Activated naive CD8-positive, alpha-beta T cell (primary cell): ENCODE results near the gene HNRNPLL.

Experiments
- H3K27ac Mint-ChIP-seq: one replicate; pipeline ENCODE4 v1.8.0; 2021; ENCODE audit warnings: mixed read lengths
- H3K27me3 Mint-ChIP-seq: one replicate; pipeline ENCODE4 v1.8.0; 2021; ENCODE audit warnings: mixed read lengths
- H3K36me3 Mint-ChIP-seq: one replicate; pipeline ENCODE4 v1.8.0; 2021; ENCODE audit warnings: mixed read lengths
- H3K4me1 Mint-ChIP-seq: one replicate; pipeline ENCODE4 v1.8.0; 2021; ENCODE audit warnings: low read depth, mixed read lengths
- H3K4me3 Mint-ChIP-seq: one replicate; pipeline ENCODE4 v1.8.0; 2021; ENCODE audit warnings: mild to moderate bottlenecking, mixed read lengths
- H3K9me3 Mint-ChIP-seq: one replicate; pipeline ENCODE4 v1.8.0; 2021; ENCODE audit warnings: low read depth, mixed read lengths

HNRNPLL gene

DNA sequence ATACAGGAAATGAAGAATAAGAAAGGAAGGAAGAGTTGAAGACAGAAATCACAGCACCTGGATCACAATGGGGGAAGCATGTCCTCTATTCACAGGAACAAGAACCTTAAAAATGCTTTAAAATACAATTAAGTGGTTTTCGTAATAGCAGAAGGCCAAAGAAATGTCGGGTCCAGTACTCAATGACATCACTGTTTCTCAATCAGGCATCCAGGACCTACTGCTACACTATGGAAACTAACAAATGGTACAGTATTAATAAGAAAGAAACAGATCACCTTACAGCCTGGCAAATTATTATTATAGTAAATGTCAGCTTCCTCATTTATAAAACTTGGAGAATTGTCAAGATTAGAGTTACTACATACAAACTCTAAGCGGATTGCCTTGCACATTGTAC lies 15.8 kb downstream of the HNRNPLL start:
- H3K27ac Mint-ChIP-seq: no peak overlapping the region
- H3K27me3 Mint-ChIP-seq: no peaks in the 10 kb centered on the region
- H3K36me3 Mint-ChIP-seq: peaks cover 2% of the 10 kb centered on the region
- peaks cover under 1% of the 10 kb centered on the region for H3K4me1 Mint-ChIP-seq
- no peak overlapping the region for H3K4me3 Mint-ChIP-seq
- no peaks in the 10 kb centered on the region for H3K9me3 Mint-ChIP-seq

GRCh38 chr2:38584881-38585280 lies 17.8 kb downstream of the HNRNPLL start:
- Mint-ChIP-seq H3K4me1 (peaks cover 4% of the 10 kb centered on the region), H3K9me3 (no peaks in the 10 kb centered on the region), H3K36me3 (peaks cover 4% of the 10 kb centered on the region), H3K27me3 (no peaks in the 10 kb centered on the region), H3K4me3 (no peak overlapping the region), H3K27ac (no peak overlapping the region)

DNA sequence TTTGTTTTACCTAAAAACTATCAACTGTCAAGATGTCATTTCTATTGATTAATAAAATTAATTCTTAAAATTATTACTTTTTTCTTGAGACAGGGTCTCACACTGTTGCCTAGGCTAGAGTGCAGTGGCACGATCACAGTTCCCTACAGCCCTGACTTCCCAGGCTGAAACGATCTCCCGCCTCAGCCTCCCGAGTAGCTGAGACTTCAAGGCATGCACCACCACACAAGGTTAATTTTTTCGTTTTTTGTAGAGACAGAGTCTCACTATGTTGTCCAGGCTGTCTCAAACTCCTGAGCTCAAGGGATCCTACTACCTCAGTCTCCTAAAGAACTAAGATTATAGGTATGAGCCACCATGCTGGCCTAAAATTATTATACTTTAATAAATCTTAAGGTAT lies 18.7 kb downstream of the HNRNPLL start:
- Mint-ChIP-seq H3K27ac (no peak overlapping the region), H3K4me3 (no peak overlapping the region), H3K9me3 (no peaks in the 10 kb centered on the region), H3K36me3 (peaks cover 4% of the 10 kb centered on the region), H3K27me3 (no peaks in the 10 kb centered on the region), H3K4me1 (peaks cover 5% of the 10 kb centered on the region)

- Mint-ChIP-seq H3K9me3 (no peaks in the 10 kb centered on the region), H3K27me3 (no peaks in the 10 kb centered on the region), H3K4me1 (peaks cover 8% of the 10 kb centered on the region), H3K27ac (no peak overlapping the region), H3K36me3 (peaks cover 7% of the 10 kb centered on the region), H3K4me3 (no peak overlapping the region)
Observed at GRCh38 chr2:38583524-38583923, 19.2 kb downstream of the HNRNPLL start.

DNA sequence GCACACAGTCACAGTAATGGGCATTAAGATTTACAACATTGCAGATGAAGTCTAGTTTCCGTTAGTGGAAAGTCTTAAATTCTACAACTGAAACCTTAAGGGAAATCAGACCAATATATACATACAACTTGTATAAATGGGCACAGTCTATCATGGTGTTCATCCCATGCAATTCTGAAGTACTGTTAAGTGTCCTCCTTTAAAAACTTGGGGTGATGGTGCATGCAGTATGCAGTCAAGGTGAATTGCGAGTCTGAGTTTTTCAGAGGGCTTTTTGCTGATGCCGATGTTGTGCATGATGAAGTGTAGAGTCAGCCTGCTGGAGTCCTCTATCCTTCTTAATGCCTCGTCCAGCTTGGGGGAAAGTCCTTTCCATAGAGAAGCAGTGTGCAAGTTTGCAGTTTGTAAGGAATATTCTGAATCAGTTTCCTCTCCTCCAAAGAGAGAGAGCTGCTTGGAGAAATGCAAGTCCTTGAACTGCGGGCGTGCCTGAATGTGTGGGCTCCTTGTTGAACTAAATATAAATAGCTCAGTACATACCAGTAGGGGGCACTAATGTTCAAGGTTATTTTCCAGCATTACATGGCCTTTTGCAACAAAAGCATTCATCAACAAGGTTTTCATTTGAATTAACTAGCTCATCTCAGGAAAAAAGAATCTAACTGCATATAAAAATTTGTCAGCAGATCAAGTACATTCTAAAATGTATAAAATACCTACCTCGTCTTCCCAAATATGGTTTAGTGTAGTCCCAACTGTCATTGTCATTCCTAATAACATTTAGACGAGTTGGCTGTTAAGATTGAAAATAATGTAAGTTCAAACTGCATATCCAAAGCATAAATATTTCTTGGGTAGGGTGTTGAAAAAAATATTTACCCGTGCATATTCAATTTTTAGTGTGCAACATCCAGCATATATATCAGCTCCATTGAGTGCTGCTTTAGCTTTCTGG lies 21.3 kb downstream of the HNRNPLL start:
- Mint-ChIP-seq H3K9me3 (no peaks in the 10 kb centered on the region), H3K36me3 (peaks cover 7% of the 10 kb centered on the region), H3K4me3 (no peak overlapping the region), H3K4me1 (peaks cover 8% of the 10 kb centered on the region), H3K27me3 (no peaks in the 10 kb centered on the region), H3K27ac (no peak overlapping the region)

DNA sequence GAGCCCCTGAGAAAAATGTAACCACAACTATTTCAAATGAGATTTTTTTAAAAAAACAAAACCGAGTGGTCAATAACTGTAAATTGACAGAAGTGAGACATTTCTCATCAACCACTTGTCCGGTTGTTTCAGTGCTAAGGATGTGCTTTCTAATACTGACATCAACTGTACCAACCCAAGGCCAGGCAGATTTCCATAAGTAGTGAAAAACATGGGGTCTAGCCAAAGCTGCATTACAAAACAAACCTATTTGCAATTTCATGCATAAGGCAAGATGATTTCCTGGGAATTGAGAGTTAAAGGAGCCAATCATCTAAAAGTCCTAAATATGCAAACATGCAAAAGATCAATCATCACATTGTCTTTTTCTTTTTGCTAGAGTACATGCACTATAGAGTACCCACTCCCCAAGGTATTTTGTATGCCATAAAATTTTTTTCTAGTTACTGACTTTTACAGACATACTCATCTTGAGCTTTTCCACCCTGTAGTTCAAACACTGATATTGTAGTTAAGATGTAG lies 22.6 kb downstream of the HNRNPLL start:
- Mint-ChIP-seq H3K4me3 (no peak overlapping the region), H3K9me3 (no peaks in the 10 kb centered on the region), H3K4me1 (peaks cover 8% of the 10 kb centered on the region), H3K27ac (no peak overlapping the region), H3K27me3 (no peaks in the 10 kb centered on the region), H3K36me3 (peaks cover 9% of the 10 kb centered on the region)

DNA sequence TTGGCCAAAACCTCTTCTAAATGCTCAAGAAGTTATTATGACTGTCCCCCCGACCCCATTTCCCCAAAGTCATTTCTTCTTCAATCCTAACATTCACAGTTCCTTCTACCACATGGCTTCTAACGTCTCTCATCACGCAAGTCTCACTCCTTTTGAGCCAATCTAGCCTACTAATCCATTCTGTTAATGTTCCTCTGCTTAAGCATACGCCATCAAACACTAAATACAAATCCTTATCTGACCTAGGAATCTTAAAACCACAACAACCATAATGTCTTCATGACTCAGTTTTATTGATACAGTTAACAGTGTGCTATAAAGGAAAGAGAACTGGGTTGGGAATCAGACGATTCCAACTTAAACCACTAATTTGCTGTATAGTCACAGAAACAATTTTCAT lies 23.9 kb downstream of the HNRNPLL start:
- H3K4me1 Mint-ChIP-seq: peaks cover 8% of the 10 kb centered on the region
- H3K9me3 Mint-ChIP-seq: no peaks in the 10 kb centered on the region
- H3K27me3 Mint-ChIP-seq: no peaks in the 10 kb centered on the region
- H3K27ac Mint-ChIP-seq: no peak overlapping the region
- peaks cover 9% of the 10 kb centered on the region for H3K36me3 Mint-ChIP-seq
- H3K4me3 Mint-ChIP-seq: no peak overlapping the region

GRCh38 chr2:38574278-38574677 lies 28.4 kb downstream of the HNRNPLL start:
- H3K27me3 Mint-ChIP-seq: no peaks in the 10 kb centered on the region
- no peak overlapping the region for H3K4me3 Mint-ChIP-seq
- peaks cover 13% of the 10 kb centered on the region for H3K36me3 Mint-ChIP-seq
- no peak overlapping the region for H3K27ac Mint-ChIP-seq
- H3K9me3 Mint-ChIP-seq: no peaks in the 10 kb centered on the region
- H3K4me1 Mint-ChIP-seq: peaks cover 9% of the 10 kb centered on the region

GRCh38 chr2:38572167-38572566 lies 30.6 kb downstream of the HNRNPLL start:
- H3K27me3 Mint-ChIP-seq: no peaks in the 10 kb centered on the region
- no peaks in the 10 kb centered on the region for H3K9me3 Mint-ChIP-seq
- H3K4me3 Mint-ChIP-seq: no peak overlapping the region
- H3K4me1 Mint-ChIP-seq: peaks cover 6% of the 10 kb centered on the region
- H3K36me3 Mint-ChIP-seq: peaks cover 15% of the 10 kb centered on the region
- no peak overlapping the region for H3K27ac Mint-ChIP-seq

- H3K27me3 Mint-ChIP-seq: no peaks in the 10 kb centered on the region
- H3K36me3 Mint-ChIP-seq: peaks cover 17% of the 10 kb centered on the region
- H3K4me1 Mint-ChIP-seq: peaks cover 6% of the 10 kb centered on the region
- no peak overlapping the region for H3K27ac Mint-ChIP-seq
- no peak overlapping the region for H3K4me3 Mint-ChIP-seq
- H3K9me3 Mint-ChIP-seq: no peaks in the 10 kb centered on the region
Observed at GRCh38 chr2:38571193-38571592, 31.5 kb downstream of the HNRNPLL start.

GRCh38 chr2:38568724-38569436 lies 33.8 kb downstream of the HNRNPLL start:
- H3K4me1 Mint-ChIP-seq: peaks cover 6% of the 10 kb centered on the region
- no peaks in the 10 kb centered on the region for H3K27me3 Mint-ChIP-seq
- no peak overlapping the region for H3K4me3 Mint-ChIP-seq
- no peak overlapping the region for H3K27ac Mint-ChIP-seq
- H3K9me3 Mint-ChIP-seq: no peaks in the 10 kb centered on the region
- H3K36me3 Mint-ChIP-seq: peaks cover 20% of the 10 kb centered on the region

DNA sequence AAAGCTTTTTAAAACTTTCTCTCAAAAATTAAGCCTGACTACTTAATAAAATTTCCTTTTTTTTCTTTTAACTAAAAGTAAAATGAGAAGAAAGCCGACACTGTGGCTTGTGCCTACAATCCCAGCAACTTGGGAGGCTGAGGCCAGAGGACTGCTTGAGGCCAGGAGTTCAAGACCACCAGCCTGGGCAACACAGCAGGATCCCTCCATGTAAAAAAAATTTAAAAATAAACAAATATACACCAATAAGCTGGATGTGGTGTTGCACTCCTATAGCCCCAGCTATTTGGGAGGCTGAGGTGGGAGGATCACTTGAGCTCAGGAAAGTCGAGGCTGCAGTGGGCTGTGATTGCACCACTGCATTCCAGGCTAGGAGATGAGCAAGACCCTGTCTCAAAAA lies 37.4 kb downstream of the HNRNPLL start:
- Mint-ChIP-seq H3K9me3 (no peaks in the 10 kb centered on the region), H3K4me3 (no peak overlapping the region), H3K27ac (no peak overlapping the region), H3K27me3 (no peaks in the 10 kb centered on the region), H3K36me3 (peaks cover 15% of the 10 kb centered on the region), H3K4me1 (no peaks in the 10 kb centered on the region)

DNA sequence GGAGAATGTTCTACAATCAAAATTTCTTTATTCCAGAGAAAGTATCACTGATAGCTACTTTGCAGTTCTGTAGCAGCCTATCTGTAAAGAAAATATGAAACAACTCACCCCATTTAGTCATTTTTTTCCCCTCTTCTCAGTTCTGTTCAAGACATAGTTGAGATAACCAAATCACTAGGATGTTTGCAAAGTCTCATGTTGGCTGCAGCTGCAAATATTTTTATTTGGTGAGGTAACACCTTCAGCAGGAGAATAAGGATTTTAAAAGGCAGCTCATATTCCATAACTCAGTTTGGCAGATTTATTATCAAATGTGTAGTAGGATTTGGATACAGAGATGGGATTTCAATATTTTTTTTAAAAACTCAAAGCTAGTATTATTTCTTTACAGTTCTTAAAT lies 41.0 kb downstream of the HNRNPLL start:
- H3K4me3 Mint-ChIP-seq: no peak overlapping the region
- no peaks in the 10 kb centered on the region for H3K9me3 Mint-ChIP-seq
- H3K36me3 Mint-ChIP-seq: peaks cover 9% of the 10 kb centered on the region
- H3K27ac Mint-ChIP-seq: no peak overlapping the region
- H3K4me1 Mint-ChIP-seq: no peaks in the 10 kb centered on the region
- no peaks in the 10 kb centered on the region for H3K27me3 Mint-ChIP-seq

DNA sequence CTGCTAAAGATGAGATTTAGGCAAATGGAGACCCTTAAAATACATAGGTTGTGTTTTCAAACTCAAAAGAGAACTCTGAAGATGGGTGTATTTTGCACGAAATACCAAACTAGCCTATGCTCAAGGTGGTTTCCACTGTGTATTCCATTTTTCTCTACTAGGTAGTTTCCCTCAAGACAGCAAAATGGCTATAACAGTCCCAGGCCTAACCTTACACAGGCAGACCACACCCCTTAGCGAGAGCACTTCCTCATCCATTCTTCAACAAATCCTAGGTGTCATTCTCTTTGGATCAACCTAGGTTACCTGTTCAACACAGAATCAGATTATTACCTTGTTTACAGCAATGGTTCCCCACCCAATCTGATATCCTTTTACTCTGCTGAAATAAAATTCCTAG lies 42.6 kb downstream of the HNRNPLL start:
- Mint-ChIP-seq H3K27me3 (no peaks in the 10 kb centered on the region), H3K36me3 (peaks cover 9% of the 10 kb centered on the region), H3K4me1 (no peaks in the 10 kb centered on the region), H3K9me3 (no peaks in the 10 kb centered on the region), H3K4me3 (no peak overlapping the region), H3K27ac (no peak overlapping the region)

DNA sequence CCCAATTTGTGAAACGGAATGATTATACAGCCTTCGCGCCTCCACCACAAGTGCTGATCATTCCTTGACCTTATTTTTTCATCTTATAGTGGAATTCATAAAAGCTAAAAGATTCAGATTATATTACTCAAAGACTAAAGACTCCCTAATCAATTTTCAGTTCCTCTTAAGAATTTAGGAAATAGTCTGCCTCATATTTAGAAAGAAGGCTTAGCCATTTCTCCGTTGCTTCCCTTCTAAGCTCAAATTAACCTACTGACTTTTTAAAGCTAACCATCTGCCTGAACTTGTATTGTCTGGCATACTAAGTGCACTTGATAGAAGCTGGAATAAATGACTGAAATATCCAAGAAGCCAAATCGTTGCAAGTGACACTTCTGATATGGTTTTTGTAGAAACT lies 44.7 kb downstream of the HNRNPLL start:
- H3K9me3 Mint-ChIP-seq: no peaks in the 10 kb centered on the region
- H3K27me3 Mint-ChIP-seq: no peaks in the 10 kb centered on the region
- H3K4me1 Mint-ChIP-seq: no peaks in the 10 kb centered on the region
- no peak overlapping the region for H3K4me3 Mint-ChIP-seq
- H3K36me3 Mint-ChIP-seq: peaks cover 5% of the 10 kb centered on the region
- no peak overlapping the region for H3K27ac Mint-ChIP-seq
